Caco-2 (cell line): ENCODE data around the gene UBE2U. TPM values are rescaled to one million over a fixed set of nuclear protein-coding genes. Genes with fewer than 3 reads are reported as not detected.

Experiments used
- BruUV-seq: library from RNA; stranded (reverse); fragments of 400-500 nt; replicated peaks from 2 replicates; lab custom pipeline; 2021; lab: Mats Ljungman, UMichigan
- CTCF ChIA-PET: fragments of 300-600 bp; sonication (Branson Sonifier 250); formaldehyde crosslinking; loops from one replicate; lab custom pipeline; 2022; ENCODE audit warnings: antibody characterized with exemption; lab: Charles Lee
- POLR2A ChIA-PET: fragments of 300-600 bp; sonication (Branson Sonifier 250); formaldehyde crosslinking; loops from one replicate; lab custom pipeline; 2022; ENCODE audit warnings: antibody characterized with exemption; lab: Charles Lee
- DNase-seq, 2 experiments: peaks; one replicate each; pipeline versions ENCODE4 v3.0.0 to v3.0.0-alpha.2; 2020 to 2022
- H3K27me3 ChIP-seq: replicated peaks from 2 replicates; pipeline ENCODE4 v1.6.0; 2011; ENCODE audit warnings: low read length; ENCODE audit not compliant: control insufficient read depth, insufficient read depth
- H3K36me3 ChIP-seq: 2 replicates; pipeline ENCODE4 v1.5.1; 2011; ENCODE audit warnings: low read length; ENCODE audit not compliant: control insufficient read depth, insufficient read depth
- H3K4me1 ChIP-seq: fragments of 250-450 bp; sonication (Bioruptor Pico); 2 replicates; pipeline ENCODE4 v1.5.1; 2020; ENCODE audit warnings: mild to moderate bottlenecking
- H3K4me3 ChIP-seq: 2 replicates; pipeline ENCODE4 v1.5.1; 2011; ENCODE audit warnings: low read depth, mild to moderate bottlenecking, control low read depth, low read length
- H3K9me3 ChIP-seq: fragments of 250-450 bp; sonication (Bioruptor Pico); 2 replicates; pipeline ENCODE4 v1.5.1; 2020; ENCODE audit warnings: mild to moderate bottlenecking, moderate library complexity
- H3K27ac Mint-ChIP-seq: one replicate; pipeline ENCODE4 v1.8.0; 2022; ENCODE audit warnings: mixed read lengths; ENCODE audit not compliant: unreplicated experiment
- H3K27me3 Mint-ChIP-seq: one replicate; pipeline ENCODE4 v1.8.0; 2022; ENCODE audit warnings: mixed read lengths; ENCODE audit not compliant: insufficient read depth, unreplicated experiment
- H3K36me3 Mint-ChIP-seq: one replicate; pipeline ENCODE4 v1.8.0; 2022; ENCODE audit warnings: mild to moderate bottlenecking, mixed read lengths; ENCODE audit not compliant: insufficient read depth, unreplicated experiment
- H3K4me1 Mint-ChIP-seq: one replicate; pipeline ENCODE4 v1.8.0; 2022; ENCODE audit warnings: low read depth, mixed read lengths; ENCODE audit not compliant: unreplicated experiment
- H3K4me3 Mint-ChIP-seq: one replicate; pipeline ENCODE4 v1.8.0; 2022; ENCODE audit warnings: mild to moderate bottlenecking, moderate library complexity, mixed read lengths; ENCODE audit not compliant: unreplicated experiment
- H3K9me3 Mint-ChIP-seq: one replicate; pipeline ENCODE4 v1.8.0; 2022; ENCODE audit warnings: mixed read lengths; ENCODE audit not compliant: unreplicated experiment
- CTCF ChIP-seq, 2 experiments: fragments of 200-600 bp in 1 of 2; IDR thresholded peaks; 1 replicate in 1 of 2; 2 replicates in 1 of 2; pipeline versions ENCODE4 v1.5.1 to v1.8.0; 2011 to 2022; ENCODE audit warnings: antibody characterized with exemption in 1 of 2, control low read depth in 1 of 2, inconsistent platforms in 1 of 2, low read depth in 1 of 2, low read length in 1 of 2, mild to moderate bottlenecking in 1 of 2, moderate library complexity in 1 of 2; ENCODE audit not compliant: insufficient read depth in 1 of 2, severe bottlenecking in 1 of 2, unreplicated experiment in 1 of 2
- intact Hi-C: fragments of 100-400 bp; cut with micrococcal nuclease; formaldehyde crosslinking; loops from one replicate; pipeline ENCODE4 v1.10.0; 2022; ENCODE audit not compliant: unreplicated experiment
- total RNA-seq: library from RNA; stranded (reverse); gene quantifications from 2 replicates; pipeline ENCODE4 v1.2.3, GENCODE V29; 2022

Gene UBE2U
- total RNA-seq, 1 experiment from 2014 or later = not detected

- no peak for DNase-seq
- Mint-ChIP-seq H3K9me3 (no peaks in the 10 kb centered on the region), H3K27me3 (peaks cover 4% of the 10 kb centered on the region), H3K4me3 (no peak overlapping the region), H3K4me1 (no peaks in the 10 kb centered on the region), H3K36me3 (no peaks in the 10 kb centered on the region), H3K27ac (no peak overlapping the region)
- no TSS peak for BruUV-seq
- no peaks in the 10 kb centered on the region for H3K9me3 ChIP-seq
- intact Hi-C loops = no loop called here
- H3K4me3 ChIP-seq = no peak overlapping the region
- no peaks in the 10 kb centered on the region for H3K4me1 ChIP-seq
- no peaks in the 10 kb centered on the region for H3K36me3 ChIP-seq
- no peak for TF ChIP-seq CTCF (IDR thresholded peaks at IDR 0.05; ENCODE audit: insufficient read depth in 1 of 2, low read depth in 1 of 2, low read length in 1 of 2, severe bottlenecking in 1 of 2, unreplicated experiment in 1 of 2)
- CTCF ChIA-PET = no interaction called here
- POLR2A ChIA-PET = no interaction called here
- no peaks in the 10 kb centered on the region for H3K27me3 ChIP-seq
These were observed 109.0 kb downstream of the UBE2U start for GRCh38 chr1:64312431-64312830.

GRCh38 chr1:64315402-64315801 lies 112.0 kb downstream of the UBE2U start:
- H3K27ac Mint-ChIP-seq = no peak overlapping the region
- CTCF ChIA-PET = no interaction called here
- Histone ChIP-seq H3K4me1 (no peaks in the 10 kb centered on the region), H3K9me3 (no peaks in the 10 kb centered on the region), H3K27me3 (no peaks in the 10 kb centered on the region), H3K36me3 (no peaks in the 10 kb centered on the region), H3K4me3 (no peak overlapping the region)
- DNase-seq = no peak
- peaks cover 4% of the 10 kb centered on the region for H3K27me3 Mint-ChIP-seq
- intact Hi-C loops = no loop called here
- POLR2A ChIA-PET = no interaction called here
- BruUV-seq = no TSS peak
- H3K36me3 Mint-ChIP-seq = no peaks in the 10 kb centered on the region
- H3K4me3 Mint-ChIP-seq = no peak overlapping the region
- no peaks in the 10 kb centered on the region for H3K4me1 Mint-ChIP-seq
- H3K9me3 Mint-ChIP-seq = no peaks in the 10 kb centered on the region
- no peak for TF ChIP-seq CTCF (IDR thresholded peaks at IDR 0.05; ENCODE audit: insufficient read depth in 1 of 2, low read depth in 1 of 2, low read length in 1 of 2, severe bottlenecking in 1 of 2, unreplicated experiment in 1 of 2)
